H1 (cell line): Measurements from ENCODE around the gene C2CD4D. TPM values are rescaled to one million over a fixed set of nuclear protein-coding genes. Genes with fewer than 3 reads are reported as not detected.

Experiments used
- CTCF ChIA-PET: fragments of 300-600 bp; sonication (Branson Sonifier 250); formaldehyde crosslinking; loops from one replicate; lab custom pipeline; 2021; ENCODE audit not compliant: partially characterized antibody; lab: Charles Lee
- POLR2A ChIA-PET: fragments of 300-600 bp; sonication (Branson Sonifier 250); formaldehyde crosslinking; loops from one replicate; lab custom pipeline; 2021; ENCODE audit warnings: inconsistent platforms; ENCODE audit not compliant: partially characterized antibody; lab: Charles Lee
- DNase-seq, 2 experiments: peaks; one replicate each; pipeline versions ENCODE4 v3.0.0 to v3.0.0-alpha.2; 2010 to 2022; ENCODE audit warnings: low spot score in 2 of 2, low read depth in 1 of 2, mixed read lengths in 1 of 2
- FAIRE-seq: peaks from 2 replicates; lab custom pipeline; 2011; peaks lifted over from hg19 to GRCh38; lab: Jason Lieb, UNC
- H2AFZ ChIP-seq: 2 replicates; pipeline ENCODE4 v1.8.1; 2012; ENCODE audit warnings: low read length, inconsistent platforms
- H2AK5ac ChIP-seq: 2 replicates; pipeline ENCODE4 v1.6.1; 2013; ENCODE audit warnings: low read depth, low read length
- H2BK120ac ChIP-seq: replicated peaks from 2 replicates; pipeline ENCODE3; 2013; ENCODE audit warnings: low read depth, low read length, inconsistent platforms
- H2BK12ac ChIP-seq: 2 replicates; pipeline ENCODE4 v1.6.1; 2013; ENCODE audit warnings: low read depth, low read length
- H2BK15ac ChIP-seq: 2 replicates; pipeline ENCODE4 v1.6.1; 2013; ENCODE audit warnings: low read length
- H2BK20ac ChIP-seq: 2 replicates; pipeline ENCODE4 v1.6.1; 2013; ENCODE audit warnings: low read length
- H2BK5ac ChIP-seq: 2 replicates; pipeline ENCODE4 v1.6.1; 2013; ENCODE audit warnings: low read depth, low read length
- H3K14ac ChIP-seq: 2 replicates; pipeline ENCODE4 v1.6.1; 2013; ENCODE audit warnings: inconsistent platforms; ENCODE audit not compliant: insufficient read length
- H3K18ac ChIP-seq: 2 replicates; pipeline ENCODE4 v1.6.1; 2013; ENCODE audit warnings: low read length; ENCODE audit errors: extremely low read depth
- H3K23ac ChIP-seq: 2 replicates; pipeline ENCODE4 v1.6.1; 2013; ENCODE audit warnings: inconsistent platforms; ENCODE audit not compliant: insufficient read length
- H3K23me2 ChIP-seq: 2 replicates; pipeline ENCODE4 v1.6.1; 2013; ENCODE audit warnings: low read depth, low read length
- H3K27ac ChIP-seq: 2 replicates; pipeline ENCODE4 v1.6.1; 2011; ENCODE audit warnings: low read depth, low read length, inconsistent platforms
- H3K27me3 ChIP-seq, 4 experiments: replicated peaks in 1 of 4; 1 replicate in 1 of 4; 2 replicates in 3 of 4; pipeline versions ENCODE4 v1.6.1 to v1.8.1; 2011 to 2013; ENCODE audit warnings: low read length in 3 of 4, mild to moderate bottlenecking in 3 of 4, inconsistent platforms in 2 of 4, mixed read lengths in 2 of 4, moderate library complexity in 1 of 4; ENCODE audit not compliant: control insufficient read depth in 3 of 4, insufficient read depth in 3 of 4; ENCODE audit errors: extremely low read depth in 1 of 4
- H3K36me3 ChIP-seq, 4 experiments: 2 replicates each; pipeline versions ENCODE4 v1.6.1 to v1.8.1; 2011 to 2013; ENCODE audit warnings: mild to moderate bottlenecking in 4 of 4, low read length in 3 of 4, moderate library complexity in 2 of 4, control low read depth in 1 of 4, inconsistent platforms in 1 of 4; ENCODE audit not compliant: insufficient read depth in 4 of 4, control insufficient read depth in 2 of 4
- H3K4ac ChIP-seq: replicated peaks from 2 replicates; pipeline ENCODE3; 2013; ENCODE audit warnings: low read length, low read depth, mixed read lengths, inconsistent platforms; ENCODE audit not compliant: insufficient read length
- H3K4me1 ChIP-seq, 4 experiments: replicated peaks in 1 of 4; 1 replicate in 1 of 4; 2 replicates in 3 of 4; pipeline versions ENCODE4 v1.6.1 to v1.8.1; 2011 to 2013; ENCODE audit warnings: low read length in 3 of 4, inconsistent platforms in 2 of 4, mixed read lengths in 1 of 4; ENCODE audit not compliant: insufficient read depth in 4 of 4, control insufficient read depth in 3 of 4
- H3K4me2 ChIP-seq, 2 experiments: 2 replicates each; pipeline versions ENCODE4 v1.6.1 to v1.8.1; 2011 to 2013; ENCODE audit warnings: low read depth in 2 of 2, low read length in 2 of 2, control low read depth in 1 of 2, inconsistent platforms in 1 of 2, mild to moderate bottlenecking in 1 of 2; ENCODE audit not compliant: insufficient read depth in 1 of 2
- H3K4me3 ChIP-seq, 4 experiments: fragments of 200-600, 300-600 bp in 1 of 4; sonication (generic), shearing (Covaris generic), sonication (Bioruptor Twin) in 1 of 4; 2 replicates each; pipeline versions ENCODE4 v1.5.1 to v1.8.1; 2011 to 2016; ENCODE audit warnings: low read length in 4 of 4, low read depth in 3 of 4, control low read depth in 2 of 4, inconsistent platforms in 2 of 4, mild to moderate bottlenecking in 2 of 4, mixed read lengths in 1 of 4, moderate library complexity in 1 of 4; ENCODE audit not compliant: insufficient read depth in 2 of 4; ENCODE audit errors: extremely low read depth in 1 of 4
- H3K56ac ChIP-seq: replicated peaks from 2 replicates; pipeline ENCODE3; 2013; ENCODE audit warnings: low read depth, mild to moderate bottlenecking, mixed read lengths, low read length, inconsistent platforms; ENCODE audit not compliant: insufficient read length
- H3K79me1 ChIP-seq: 2 replicates; pipeline ENCODE4 v1.6.1; 2013; ENCODE audit warnings: low read depth, low read length, control low read depth
- H3K79me2 ChIP-seq, 2 experiments: 2 replicates each; pipeline versions ENCODE4 v1.6.1 to v1.8.1; 2012 to 2013; ENCODE audit warnings: low read length in 2 of 2, mild to moderate bottlenecking in 2 of 2, inconsistent platforms in 1 of 2; ENCODE audit not compliant: insufficient read depth in 2 of 2, control insufficient read depth in 1 of 2
- H3K9ac ChIP-seq, 4 experiments: replicated peaks in 1 of 4; 1 replicate in 1 of 4; 2 replicates in 3 of 4; pipeline versions ENCODE4 v1.6.1 to v1.8.1; 2011 to 2013; ENCODE audit warnings: low read depth in 3 of 4, low read length in 3 of 4, control low read depth in 2 of 4, mild to moderate bottlenecking in 2 of 4, moderate library complexity in 2 of 4, inconsistent platforms in 1 of 4; ENCODE audit errors: extremely low read depth in 1 of 4
- H3K9me3 ChIP-seq, 2 experiments: 2 replicates each; pipeline versions ENCODE4 v1.6.1 to v1.8.1; 2012 to 2013; ENCODE audit warnings: mild to moderate bottlenecking in 2 of 2, moderate library complexity in 2 of 2, control low read depth in 1 of 2, inconsistent platforms in 1 of 2, low read depth in 1 of 2, low read length in 1 of 2, mixed read lengths in 1 of 2; ENCODE audit not compliant: insufficient read depth in 2 of 2
- H4K20me1 ChIP-seq, 2 experiments: replicated peaks in 1 of 2; 2 replicates each; pipeline versions ENCODE3 to v1.8.1; 2011 to 2013; ENCODE audit warnings: inconsistent platforms in 2 of 2, low read length in 2 of 2, mild to moderate bottlenecking in 1 of 2; ENCODE audit not compliant: insufficient read depth in 2 of 2, control insufficient read depth in 1 of 2
- H4K5ac ChIP-seq: 2 replicates; pipeline ENCODE4 v1.6.1; 2013; ENCODE audit warnings: low read length, low read depth, mixed read lengths, inconsistent platforms; ENCODE audit not compliant: insufficient read length
- H4K8ac ChIP-seq: 2 replicates; pipeline ENCODE4 v1.8.0; 2013; ENCODE audit warnings: mild to moderate bottlenecking, moderate library complexity, low read length, inconsistent platforms; ENCODE audit not compliant: insufficient read depth; ENCODE audit errors: extremely low read depth
- H4K91ac ChIP-seq: replicated peaks from 2 replicates; pipeline ENCODE3; 2013; ENCODE audit warnings: low read length, mixed read lengths, inconsistent platforms; ENCODE audit not compliant: insufficient read length
- FOSL1 ChIP-seq: IDR thresholded peaks from 2 replicates; pipeline ENCODE4 v1.6.1; 2011; ENCODE audit warnings: mild to moderate bottlenecking, low read depth, low read length, moderate library complexity; ENCODE audit not compliant: insufficient read depth
- JUN ChIP-seq: IDR thresholded peaks from 2 replicates; pipeline ENCODE4 v1.6.1; 2011; ENCODE audit warnings: low read depth, mild to moderate bottlenecking, improper control_type of control experiment, low read length
- MAX ChIP-seq: IDR thresholded peaks from 2 replicates; pipeline ENCODE4 v1.6.1; 2012; ENCODE audit warnings: inconsistent platforms
- POLR2AphosphoS5 ChIP-seq: IDR thresholded peaks from 2 replicates; pipeline ENCODE4 v1.6.1; 2011; ENCODE audit warnings: low read depth, low read length
- TAF1 ChIP-seq: IDR thresholded peaks from 2 replicates; pipeline ENCODE4 v1.6.1; 2011; ENCODE audit warnings: mild to moderate bottlenecking, low read depth, low read length
- YY1 ChIP-seq: IDR thresholded peaks from 2 replicates; pipeline ENCODE4 v1.6.1; 2011; ENCODE audit warnings: low read depth, mild to moderate bottlenecking, low read length
- WGBS, 2 experiments: shearing (Covaris generic) in 1 of 2; methylation state at CpG; one replicate each; pipeline versions ENCODE4 v1.1.6 to v1.1.7; 2013 to 2015; ENCODE audit warnings: low lambda C conversion rate in 2 of 2, mixed read lengths in 2 of 2, inconsistent platforms in 1 of 2, low coverage in 1 of 2, missing lambda C conversion rate in 1 of 2; ENCODE audit not compliant: insufficient replicate concordance in 2 of 2, insufficient coverage in 1 of 2, insufficient read length in 1 of 2; ENCODE audit errors: extremely low coverage in 1 of 2, missing lambda C conversion rate in 1 of 2; 5-methylcytosine and 5-hydroxymethylcytosine counted together
- polyA plus RNA-seq, 7 experiments: library from polyadenylated mRNA; depleted of rRNA in 3 of 7; stranded (reverse) in 5 of 7; unstranded in 2 of 7; fragments of >200 nt in 5 of 7; fragments of 200-250 nt in 2 of 7; gene quantifications; 1 replicate in 5 of 7; 2 replicates in 1 of 7; 4 replicates in 1 of 7; pipeline versions ENCODE4 v1.2.1 to v1.2.3, GENCODE V29; 2011 to 2013; ENCODE audit warnings: missing spikeins in 2 of 7, mixed read lengths in 2 of 7
- total RNA-seq: library from RNA; stranded (reverse); fragmentation: NEBNext Ultra II Directional; extraction: Animal tissue kit (Norgen Biotek cat#: 25700); gene quantifications from 2 replicates; pipeline ENCODE4 v1.2.1, GENCODE V29; 2021

C2CD4D gene
- total and polyA plus RNA-seq, 2 of the 8 experiments (the other 6 are each of a cell fraction or from before 2014, with no cell fraction given), result 0.41 to 0.71 TPM

GRCh38 chr1:151806170-151806569 lies 33.5 kb downstream of the C2CD4D start:
- no peak overlapping the region for H4K91ac ChIP-seq
- H3K79me1 ChIP-seq, result no peaks in the 10 kb centered on the region
- no peaks in the 10 kb centered on the region for H4K20me1 ChIP-seq
- H2BK120ac ChIP-seq, result no peak overlapping the region
- POLR2A ChIA-PET, result interaction anchor here (1.1 kb wide), 1 partner anchor 9 kb away, joined by 3 read pairs; no protein-coding TSS in a partner anchor
- H2BK20ac ChIP-seq, result no peak overlapping the region
- WGBS, 2 experiments, result 91% methylated on average over 7 of the region's 7 CpGs; no CpG with 5 or more reads in 1 of the 2 experiments
- H3K9me3 ChIP-seq, result no peaks in the 10 kb centered on the region
- H3K27ac ChIP-seq, result no peak overlapping the region
- peaks cover 1 to 5% (median 4%) of the 10 kb centered on the region in 4 experiments; a peak in 2 of 7 replicates for H3K4me1 ChIP-seq
- no peaks in the 10 kb centered on the region for H3K23me2 ChIP-seq
- no peak overlapping the region for H3K23ac ChIP-seq
- H2BK12ac ChIP-seq, result no peak overlapping the region
- FAIRE-seq, result no peak
- no peak overlapping the region for H2AK5ac ChIP-seq
- H3K4me2 ChIP-seq, result no peak overlapping the region
- TF ChIP-seq JUN (no peak), TAF1 (no peak), YY1 (no peak), POLR2AphosphoS5 (no peak), FOSL1 (no peak), MAX (no peak)
- no peaks in the 10 kb centered on the region for H3K79me2 ChIP-seq
- no peak overlapping the region for H3K4ac ChIP-seq
- no peak overlapping the region for H3K9ac ChIP-seq
- no peak overlapping the region for H2BK5ac ChIP-seq
- H3K27me3 ChIP-seq, result peaks cover 0 to 3% (median 1%) of the 10 kb centered on the region in 4 experiments; a peak in 1 of 7 replicates
- no peak overlapping the region for H3K14ac ChIP-seq
- H2AFZ ChIP-seq, result no peak overlapping the region
- no peak overlapping the region for H4K5ac ChIP-seq
- H3K18ac ChIP-seq, result no peak overlapping the region
- H4K8ac ChIP-seq, result no peak overlapping the region
- H3K4me3 ChIP-seq, result no peak overlapping the region
- CTCF ChIA-PET, result interaction anchor here (1.4 to 2.6 kb wide), 4 partner anchors 9 to 30 kb away, joined by 4 to 6 read pairs (median 6); partner anchors contain the start of gene TDRKH
- no peaks in the 10 kb centered on the region for H3K36me3 ChIP-seq
- H2BK15ac ChIP-seq, result no peak overlapping the region
- no peak overlapping the region for H3K56ac ChIP-seq
- DNase-seq, result no peak
